Measurements from ENCODE around the gene HRK.

Gene HRK

DNA sequence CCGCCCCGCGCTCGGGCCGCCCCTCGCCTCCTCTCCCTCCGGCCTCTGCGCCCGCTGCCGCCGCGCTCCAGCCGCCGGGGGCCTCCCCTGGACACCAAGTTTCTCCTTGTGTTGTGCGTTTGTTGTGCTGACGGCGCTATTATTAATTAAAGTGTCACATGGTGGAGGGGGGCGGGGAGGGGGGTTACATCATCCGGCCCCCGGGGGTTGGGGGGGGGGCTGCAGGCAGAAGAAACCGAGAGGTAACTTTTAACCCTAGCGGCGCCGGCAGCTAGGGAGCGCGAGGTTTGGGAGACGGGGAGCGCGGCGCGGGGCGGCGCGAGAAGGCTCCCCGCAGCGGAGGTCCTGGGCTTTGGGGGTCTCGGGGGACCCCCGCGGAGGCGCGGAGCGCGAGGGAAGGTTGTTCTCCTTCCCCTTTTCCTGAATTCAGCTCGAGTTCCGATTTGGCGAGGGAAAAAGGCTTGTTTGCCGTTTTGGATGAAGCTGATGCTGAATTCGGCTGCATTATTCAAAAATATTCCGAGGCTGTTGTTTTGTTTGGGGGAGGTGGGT lies at the start of gene HRK:
Gene HRK, minus strand, starts transcription at position 117 of the 552 bp plus-strand sequence. CDS start 134 bp downstream, outside the sequence.
- DNase-seq = no peak

DNA sequence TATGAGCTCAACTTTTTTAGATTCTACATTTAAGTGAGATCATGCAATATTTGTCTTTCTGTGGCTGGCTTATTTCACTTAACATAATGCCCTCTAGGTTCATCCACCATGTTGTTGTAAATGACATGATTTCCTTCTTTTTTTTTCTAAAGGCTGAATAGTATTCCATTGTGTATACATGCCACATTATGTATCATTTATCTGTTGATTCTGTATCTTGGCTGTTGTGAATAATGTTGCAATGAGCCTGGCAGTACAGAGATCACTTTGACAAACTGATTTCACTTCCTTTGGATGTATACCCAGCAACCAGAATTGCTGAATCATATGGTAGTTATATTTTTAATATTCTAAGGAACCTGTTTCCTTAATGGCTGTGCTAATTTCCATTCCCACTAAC lies 48.6 kb upstream of the HRK start:
- no peak for DNase-seq

DNA sequence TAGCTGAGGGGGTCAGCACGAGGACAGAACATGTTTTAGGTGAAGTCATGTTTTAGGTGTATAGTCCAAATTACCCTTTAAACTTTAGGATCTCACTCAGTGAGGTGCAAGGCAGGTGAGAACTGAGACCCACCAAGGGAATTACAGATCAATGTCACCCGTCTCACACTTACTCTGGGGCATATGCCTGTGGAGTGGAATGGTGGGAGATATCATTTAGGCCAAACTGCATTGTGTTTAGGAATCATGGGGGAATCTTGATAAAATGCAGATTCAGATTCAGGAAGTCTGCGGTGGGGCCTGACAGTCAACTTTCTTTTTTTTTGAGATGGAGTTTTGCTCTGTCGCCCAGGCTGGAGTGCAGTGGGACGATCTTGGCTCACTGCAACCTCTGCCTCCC lies 47.3 kb upstream of the HRK start:
- DNase-seq = no peak

DNA sequence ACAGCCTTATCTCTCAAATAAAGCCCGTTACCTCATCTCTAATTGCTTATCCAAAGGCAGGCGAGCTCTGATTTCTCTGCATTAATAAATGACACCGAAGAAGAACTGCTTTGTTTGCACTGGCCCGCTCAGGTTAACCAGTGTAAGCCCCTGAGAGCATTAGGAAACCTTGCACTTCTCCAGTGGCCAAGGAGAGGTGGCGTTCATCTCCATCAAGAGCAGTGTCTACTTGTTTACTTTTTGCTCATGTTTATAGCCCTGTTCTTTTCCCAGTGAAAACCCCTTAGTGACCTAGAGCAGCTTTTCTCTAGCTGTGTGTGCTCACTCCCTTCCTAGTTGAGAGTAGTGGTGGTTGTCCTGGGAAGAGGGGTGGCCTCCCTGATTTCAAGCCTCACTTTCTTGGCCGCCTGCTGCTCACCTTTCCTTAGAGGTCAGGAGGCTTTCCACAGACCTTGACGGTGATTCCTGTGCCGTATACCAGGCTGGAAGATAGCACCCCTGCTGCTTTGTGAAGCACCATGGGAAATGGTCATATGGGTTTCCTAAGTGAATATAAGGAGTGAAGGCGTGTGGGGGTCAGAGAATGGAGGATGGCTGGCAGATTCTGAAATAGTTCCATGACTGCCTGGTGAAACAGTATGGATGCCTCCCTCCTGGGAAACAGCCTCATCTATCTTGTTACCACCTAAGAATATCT lies 46.2 kb upstream of the HRK start:
- DNase-seq = no peak

DNA sequence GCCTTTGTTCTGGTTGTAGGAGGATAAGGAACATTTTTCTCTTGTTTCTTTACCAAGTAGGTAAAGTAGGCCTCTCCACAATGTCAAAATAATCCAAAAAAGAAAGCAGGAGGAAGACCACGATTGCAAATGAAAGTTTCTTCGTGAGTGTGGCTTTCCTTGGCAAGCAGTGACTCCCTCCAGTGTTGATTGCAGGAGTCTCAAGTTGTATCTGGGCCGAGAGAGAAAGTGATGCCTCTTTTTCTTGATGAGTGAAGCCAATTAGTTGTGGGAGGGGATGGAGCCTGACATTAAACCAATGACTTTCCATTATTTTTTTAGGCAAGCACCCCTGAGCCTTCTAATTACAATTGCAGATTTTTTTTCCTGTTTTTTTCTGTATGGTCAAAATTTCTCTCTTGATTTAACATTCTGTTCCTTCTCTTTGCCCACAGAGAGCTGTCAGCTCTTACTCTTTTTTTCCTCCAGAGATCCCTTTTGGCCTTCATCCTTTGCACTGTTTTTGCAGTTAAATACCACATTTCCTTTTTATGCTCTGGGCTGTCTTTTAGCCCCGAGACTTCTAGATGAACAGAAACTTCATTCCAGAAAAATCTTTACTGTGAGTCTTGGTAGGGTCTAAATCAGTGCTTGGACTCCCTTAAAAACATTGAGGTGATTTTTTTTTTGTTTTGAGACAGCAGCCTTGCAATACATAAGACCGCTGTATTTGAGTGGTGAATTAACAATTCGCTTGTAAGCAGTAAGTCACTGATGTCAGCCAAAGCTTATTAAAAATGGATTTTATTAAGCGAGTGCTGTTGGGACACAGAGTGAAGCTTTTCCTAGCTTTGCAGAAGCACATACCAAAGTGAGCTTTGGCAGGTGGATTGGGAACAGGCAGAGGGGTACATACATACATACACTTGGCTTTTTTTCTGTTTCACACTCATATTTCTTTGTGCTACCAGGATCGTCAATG lies 45.3 kb upstream of the HRK start:
- no peak for DNase-seq

DNA sequence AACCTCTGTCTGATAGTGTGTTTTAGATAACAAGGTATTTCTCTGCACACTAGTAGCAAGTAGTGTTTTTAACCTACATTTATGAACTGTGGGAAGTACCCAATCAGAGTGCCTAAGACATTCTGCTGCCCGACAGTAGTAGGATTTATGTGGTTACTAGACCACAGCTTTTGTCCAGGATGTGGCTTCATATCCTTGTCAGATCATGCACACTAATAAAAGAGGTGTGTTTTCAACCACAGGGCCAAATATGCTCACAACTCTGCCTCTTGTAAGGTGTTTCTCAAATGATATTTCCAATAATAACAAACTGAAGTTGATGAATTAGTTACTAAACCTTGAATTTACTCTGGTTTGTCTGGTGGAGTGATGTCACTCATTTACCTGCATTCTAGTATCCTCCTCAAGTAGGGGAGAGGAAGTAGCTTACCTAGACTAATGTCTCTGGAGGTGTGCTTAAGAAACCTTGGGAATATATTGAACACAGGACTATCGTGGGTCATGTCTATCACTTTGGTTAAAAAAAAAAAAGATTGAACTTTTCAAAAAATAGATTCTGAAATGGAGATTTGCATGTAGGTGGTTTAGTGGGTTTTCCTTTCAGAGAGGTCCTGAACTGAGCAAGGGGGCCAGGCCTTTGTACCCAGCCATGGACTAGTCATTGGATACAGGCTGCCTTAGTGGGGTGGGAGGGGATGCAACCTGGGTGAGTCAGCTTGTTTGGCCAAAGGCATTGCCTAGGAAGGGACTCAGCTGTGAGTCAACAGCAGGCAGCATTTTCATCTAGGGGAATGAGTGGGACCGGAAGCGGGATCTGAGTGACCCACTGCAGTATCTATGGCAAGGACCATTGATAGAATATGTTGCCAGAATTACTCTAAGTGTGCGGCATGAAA lies 43.6 kb upstream of the HRK start:
- DNase-seq = no peak

DNA sequence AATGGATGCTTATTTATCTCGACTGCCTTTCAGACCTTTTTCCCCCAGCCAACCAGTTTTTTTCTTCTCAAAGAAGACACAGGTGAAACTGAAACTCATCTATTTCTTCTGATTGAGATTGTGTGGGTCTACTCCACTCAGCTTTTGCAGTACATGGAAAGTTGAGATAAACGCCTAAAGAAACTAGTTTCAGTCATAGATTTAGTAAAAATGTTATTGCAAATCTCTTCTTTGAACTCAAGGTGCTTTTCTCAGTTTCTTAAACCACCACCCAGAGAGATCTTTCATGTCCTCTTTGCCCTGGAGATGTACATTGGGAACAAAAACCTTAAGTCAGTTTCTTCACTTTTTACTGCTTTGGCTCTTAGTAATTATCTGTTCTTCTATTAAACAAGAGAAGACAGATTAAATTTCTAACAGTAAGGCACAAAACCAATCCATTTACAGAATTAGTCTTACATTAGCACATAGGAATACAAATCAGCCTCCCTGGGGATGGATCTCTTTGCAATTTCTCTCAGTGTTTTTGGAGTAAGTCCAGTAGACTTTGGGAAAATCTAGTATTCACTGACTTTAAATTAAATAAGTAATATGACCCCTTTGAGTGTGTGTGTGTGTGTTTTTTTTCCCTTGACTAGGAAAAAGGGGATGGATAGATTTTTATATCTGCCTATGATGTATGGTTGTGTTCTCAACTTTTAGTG lies 41.1 kb upstream of the HRK start:
- no peak for DNase-seq

DNA sequence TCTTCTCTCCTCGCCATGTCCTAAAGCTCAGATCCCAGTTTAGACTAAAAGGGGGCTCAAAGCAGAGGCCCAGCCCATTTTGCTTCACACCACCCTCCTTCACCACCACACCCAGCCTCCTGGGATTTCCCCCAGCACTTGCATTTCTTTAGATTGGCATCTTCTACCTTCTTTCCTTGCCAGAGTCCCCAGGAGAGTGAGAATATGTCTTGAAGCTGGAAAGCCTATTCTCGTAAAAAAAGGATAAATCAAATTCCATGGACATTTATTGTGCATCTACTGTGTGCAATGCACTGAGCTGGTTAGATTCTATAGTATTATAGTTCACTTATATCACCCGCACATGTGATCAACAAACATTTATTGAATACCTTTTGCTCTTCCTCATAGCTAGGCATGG lies 39.7 kb upstream of the HRK start:
- DNase-seq = no peak

DNA sequence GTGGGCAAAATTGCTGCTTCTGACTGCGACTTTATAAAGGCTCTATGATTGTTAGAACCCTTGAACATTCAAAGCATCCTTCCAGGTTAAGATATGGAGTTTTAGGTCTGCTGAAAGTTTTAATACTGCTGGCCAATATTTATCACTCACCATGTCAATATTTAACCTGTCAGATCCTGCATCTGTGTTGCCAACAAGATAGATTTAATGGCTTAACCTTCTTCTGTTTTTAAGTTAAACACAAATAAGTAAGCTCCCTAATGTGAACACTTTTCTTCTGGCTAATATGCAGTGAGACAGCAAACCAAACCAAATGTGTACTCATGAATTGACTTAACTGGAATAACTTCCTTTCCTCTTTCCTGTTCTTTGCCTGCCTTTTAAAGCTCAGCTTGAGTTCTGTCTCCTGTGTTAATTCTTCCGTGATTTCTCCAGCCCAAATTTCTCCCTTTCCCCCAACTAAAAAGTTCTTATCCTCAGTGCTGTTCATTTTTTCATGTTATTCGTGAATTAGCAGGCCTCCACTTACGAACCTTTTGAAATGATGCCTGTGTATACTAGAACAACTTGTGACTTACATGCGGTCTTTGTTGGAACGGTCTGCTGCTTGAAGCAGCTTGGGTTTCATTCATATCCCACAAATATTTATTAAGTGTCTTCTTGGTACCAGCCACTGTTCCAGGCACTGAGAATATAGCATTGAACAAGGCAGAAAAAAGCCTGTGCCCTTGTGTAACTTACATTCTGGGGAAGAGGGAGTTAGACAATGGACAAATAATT lies 38.7 kb upstream of the HRK start:
- DNase-seq = no peak

DNA sequence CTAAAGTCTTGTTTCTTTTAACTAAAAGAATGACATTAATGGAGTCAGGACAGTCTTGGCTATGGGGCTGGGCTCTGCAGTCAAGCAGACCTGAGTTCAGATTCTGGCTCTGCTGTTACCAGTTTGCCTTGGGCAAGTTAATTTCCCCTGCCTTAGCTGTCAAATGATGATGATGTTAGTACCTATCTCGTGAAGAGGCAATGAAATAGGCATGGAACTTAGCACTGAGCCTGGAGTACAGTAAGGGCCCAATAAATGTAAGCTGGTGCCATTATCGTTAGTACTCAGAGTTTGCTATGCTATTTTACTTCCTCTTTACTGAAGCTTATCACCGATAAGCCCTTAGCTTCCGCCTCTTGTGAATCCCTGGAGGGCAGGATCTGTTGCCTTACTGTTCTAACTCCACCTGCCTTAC lies 38.0 kb upstream of the HRK start:
- DNase-seq = no peak

DNA sequence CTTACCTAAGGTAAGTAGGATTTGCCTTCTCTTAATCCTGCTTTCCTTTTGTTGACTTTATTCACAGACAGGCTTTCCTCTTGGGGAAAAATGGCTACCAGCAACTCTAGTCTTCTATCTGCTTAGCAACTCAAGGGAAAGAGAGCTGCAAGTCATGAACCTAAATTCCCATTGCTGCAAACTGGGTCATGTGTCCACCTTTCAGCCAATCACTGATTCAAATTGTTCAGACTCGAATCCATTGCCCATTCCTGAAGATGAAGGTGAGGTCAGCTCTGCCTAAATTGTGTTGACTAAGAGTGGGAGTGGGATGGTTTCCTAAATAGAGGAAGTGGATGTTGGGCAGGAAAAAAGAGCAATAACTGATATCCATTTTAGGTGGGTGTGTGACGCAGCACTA lies 37.2 kb upstream of the HRK start:
- DNase-seq = no peak

DNA sequence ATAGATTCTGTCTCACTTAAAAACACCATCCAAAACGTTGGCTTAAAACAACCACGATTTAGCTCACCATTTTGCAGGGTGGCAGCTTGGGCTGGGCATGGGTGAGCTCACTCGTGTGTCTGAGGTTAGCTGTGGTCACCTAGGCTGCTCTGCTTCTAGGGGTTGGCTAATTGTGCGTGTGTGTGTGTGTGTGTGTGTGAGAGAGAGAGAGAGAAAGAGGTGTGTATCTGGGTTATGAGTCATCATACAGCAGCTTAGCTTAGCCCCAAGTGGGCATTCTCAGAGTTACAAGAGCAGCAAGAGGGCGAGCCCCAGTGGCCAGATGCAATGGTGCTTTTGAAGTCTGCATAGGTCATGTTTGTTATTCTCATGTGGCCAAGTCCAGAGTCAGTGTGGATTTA lies 35.5 kb upstream of the HRK start:
- DNase-seq = peak; percentile 79

DNA sequence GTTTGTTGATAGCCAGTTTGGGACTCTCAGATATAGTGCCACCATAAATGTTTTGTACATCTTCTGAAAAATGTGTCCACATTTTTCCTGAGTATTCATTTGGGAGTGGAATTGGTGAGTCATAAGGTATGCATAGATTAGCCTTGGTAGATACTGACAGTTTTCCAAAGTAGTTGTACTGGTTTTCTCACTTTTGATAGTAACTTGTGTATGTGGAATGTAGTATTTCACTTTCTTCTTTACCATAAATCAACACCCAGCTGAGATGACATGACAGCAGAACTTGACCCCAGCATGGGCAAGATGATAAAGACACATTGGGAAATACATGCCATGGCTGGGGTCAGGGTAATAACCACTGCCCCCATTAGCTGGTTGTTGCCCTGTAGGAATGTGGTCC lies 34.9 kb upstream of the HRK start:
- no peak for DNase-seq

DNA sequence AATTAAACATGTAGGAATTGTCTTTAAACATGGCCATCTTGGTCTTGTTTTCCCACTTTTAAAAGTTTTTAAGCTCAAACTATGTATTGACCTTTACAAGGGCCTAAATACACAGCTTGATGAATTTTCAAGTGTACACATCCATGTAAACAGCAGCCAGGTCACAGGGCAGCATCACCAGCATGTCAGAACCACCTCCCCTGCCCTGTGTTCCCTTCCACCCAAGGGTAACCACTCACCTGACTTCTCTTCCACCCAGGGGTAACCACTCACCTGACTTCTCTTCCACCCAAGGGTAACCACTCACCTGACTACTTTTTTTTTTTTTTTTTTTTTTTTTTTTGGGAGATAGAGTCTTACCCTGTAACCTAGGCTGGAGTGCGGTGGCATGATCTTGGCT lies 34.1 kb upstream of the HRK start:
- DNase-seq = no peak

DNA sequence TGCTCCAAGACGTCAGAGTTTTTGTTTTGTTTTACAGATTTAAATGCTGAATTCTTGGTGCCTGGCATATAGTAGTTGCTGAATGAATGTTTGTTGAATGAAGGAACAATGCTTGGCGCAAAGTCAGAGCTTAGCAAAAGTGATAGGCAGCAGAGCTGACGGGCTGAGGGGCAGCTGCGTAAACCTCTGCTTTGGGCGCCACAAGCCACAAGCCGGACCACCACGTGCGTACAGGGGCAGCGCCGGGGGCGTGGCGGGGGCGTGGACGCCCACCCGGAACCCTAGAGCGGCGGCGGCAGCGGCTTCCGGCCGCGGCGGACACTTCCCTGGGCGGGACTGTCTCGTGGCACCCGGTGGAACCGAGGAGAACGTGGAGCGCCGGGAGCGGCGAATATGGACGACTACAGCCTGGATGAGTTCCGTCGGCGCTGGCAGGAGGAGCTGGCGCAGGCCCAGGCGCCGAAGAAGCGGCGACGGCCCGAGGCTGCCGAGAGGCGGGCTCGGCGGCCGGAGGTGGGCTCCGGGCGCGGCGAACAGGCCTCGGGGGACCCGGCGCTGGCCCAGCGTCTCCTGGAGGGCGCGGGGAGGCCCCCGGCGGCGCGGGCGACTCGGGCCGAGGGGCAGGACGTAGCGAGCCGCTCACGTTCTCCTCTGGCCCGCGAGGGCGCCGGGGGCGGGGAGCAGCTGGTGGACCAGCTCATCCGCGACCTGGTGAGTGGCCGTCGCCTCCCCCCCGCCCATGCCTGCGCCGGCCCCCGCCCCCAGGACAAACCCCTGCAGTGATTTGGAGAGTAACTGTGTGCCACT lies 29.6 kb upstream of the HRK start, which contains the start of gene FBXW8:
Gene FBXW8, plus strand, starts transcription at position 306 of the 807 bp plus-strand sequence. Its CDS starts 88 bp downstream, at position 394.
- DNase-seq = peak; percentile 77

DNA sequence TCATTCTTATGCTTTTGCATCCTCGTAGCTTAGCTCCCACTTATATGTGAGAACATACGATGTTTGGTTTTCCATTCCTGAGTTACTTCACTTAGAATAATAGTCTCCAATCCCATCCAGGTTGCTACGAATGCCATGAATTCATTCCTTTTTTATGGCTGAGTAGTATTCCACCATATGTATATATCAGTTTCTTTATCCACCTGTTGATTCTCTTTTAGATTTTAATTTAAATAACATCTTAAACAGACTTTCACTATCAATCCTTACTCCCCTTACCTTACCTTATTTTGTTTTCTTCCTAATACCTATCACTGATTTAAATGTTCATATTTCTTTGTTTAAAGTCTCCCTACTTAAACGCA lies 29.0 kb upstream of the HRK start:
- no peak for DNase-seq

DNA sequence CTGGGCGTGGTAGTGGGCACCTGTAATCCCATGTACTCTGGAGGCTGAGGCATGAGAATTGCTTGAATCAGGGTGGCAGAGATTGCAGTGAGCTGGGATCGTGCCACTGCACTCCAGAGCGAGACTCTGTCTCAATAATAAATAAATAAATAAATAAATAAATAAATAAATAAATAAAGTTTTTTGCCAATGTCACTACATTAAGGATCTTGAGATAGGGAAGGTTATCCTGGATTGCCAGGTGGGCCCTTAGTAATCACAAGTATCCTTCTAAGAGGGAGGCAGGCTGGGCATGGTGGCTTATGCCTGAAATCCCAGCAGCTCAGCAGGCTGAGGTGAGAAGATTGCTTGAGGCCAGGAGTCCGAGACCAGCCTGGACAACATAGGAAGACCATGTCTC lies 25.0 kb upstream of the HRK start:
- DNase-seq = no peak

DNA sequence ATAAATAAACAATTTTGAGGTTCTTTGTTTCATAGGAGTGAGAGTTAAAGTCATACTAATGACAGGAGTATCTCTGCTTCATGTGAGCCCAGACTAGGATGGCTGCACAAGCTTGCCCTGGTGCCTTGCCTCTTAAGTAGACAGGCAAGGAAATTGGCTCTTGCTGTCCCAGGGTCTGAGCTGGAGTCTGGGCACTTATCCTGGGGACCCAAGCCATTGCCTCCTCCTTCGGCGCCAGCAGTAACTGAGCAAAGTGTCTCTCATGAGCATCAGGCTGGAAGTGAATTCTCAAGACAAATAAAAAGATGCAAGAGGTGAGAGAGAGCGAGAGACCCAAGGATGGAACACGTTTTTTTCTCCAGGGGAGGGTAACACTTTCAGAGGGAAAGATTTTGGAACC lies 22.6 kb upstream of the HRK start:
- DNase-seq = no peak

DNA sequence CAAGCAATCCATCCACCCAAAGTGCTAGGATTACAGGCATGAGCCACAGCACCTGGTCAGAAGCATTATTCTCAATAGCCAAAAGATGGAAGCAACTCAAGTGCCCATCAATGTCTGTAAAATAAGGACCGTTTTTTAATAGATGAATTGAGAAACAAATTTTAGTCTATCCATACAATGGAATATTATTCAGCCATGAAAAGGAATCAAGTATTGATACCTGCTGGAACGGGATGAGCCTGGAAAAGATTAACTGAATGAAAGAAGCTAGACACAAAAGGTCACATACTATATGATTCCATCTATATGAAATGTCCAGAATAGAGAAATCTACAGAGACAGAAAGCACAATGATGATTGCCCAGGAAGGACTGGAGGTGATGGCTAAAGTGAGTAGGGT lies 20.4 kb upstream of the HRK start:
- no peak for DNase-seq

DNA sequence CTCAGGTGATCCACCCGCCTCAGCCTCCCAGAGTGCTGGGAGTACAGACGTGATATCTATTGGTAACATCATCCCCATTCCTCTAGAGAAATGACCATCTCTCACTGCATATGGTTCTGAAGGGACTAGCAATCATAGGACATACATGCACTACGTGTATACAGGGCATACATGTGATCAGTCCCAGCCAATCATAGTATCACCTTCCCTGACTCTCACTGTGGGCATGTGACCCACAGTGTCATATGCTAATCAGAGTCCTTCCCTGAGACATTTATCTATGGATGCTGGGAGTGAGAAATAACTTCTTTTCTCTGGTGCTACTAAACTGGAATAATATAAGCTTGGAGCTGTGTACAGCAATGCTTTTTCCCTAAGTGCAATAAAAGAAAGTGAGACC lies 17.4 kb upstream of the HRK start:
- no peak for DNase-seq

DNA sequence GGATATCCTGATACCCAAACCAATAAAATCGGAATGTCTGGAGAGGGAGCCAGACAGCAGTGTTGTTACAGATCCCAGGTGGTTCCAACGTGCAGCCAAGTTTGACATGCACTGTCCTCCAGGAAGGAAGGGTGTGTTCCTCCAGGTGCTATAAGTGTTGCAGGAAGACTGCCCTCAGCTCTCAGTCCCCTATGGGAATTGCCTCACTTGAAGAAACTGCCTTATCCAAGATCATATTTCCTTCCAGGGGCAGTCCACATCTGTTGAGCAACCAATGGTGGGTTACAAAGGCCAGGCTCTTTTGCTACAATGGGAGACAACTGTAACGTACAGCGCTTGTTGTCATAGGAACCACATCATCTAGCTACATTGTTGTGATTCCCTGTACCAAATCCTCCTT lies 16.2 kb upstream of the HRK start:
- DNase-seq = no peak

All from SHP77 treated with DMSO at 0.1 percent for 48 hours (cell line).